Vagina (tissue), 2 donors: ENCODE measurements around the gene EIF3B.

ENCODE experiments used
- CTCF ChIP-seq, 3 experiments: fragments of 450-650 bp in 2 of 3; fragments of 200-600 bp in 1 of 3; sonication (generic) in 1 of 3; IDR thresholded peaks; one replicate each; pipeline ENCODE4 v1.5.1; 2017 to 2019; ENCODE audit warnings: antibody characterized with exemption in 3 of 3, mild to moderate bottlenecking in 2 of 3, moderate library complexity in 2 of 3
- POLR2A ChIP-seq, 2 donors: fragments of 450-650 bp; IDR thresholded peaks; one replicate each; pipeline ENCODE4 v1.6.1; 2017; ENCODE audit warnings: antibody characterized with exemption in 2 of 2, mild to moderate bottlenecking in 2 of 2, moderate library complexity in 2 of 2
- POLR2AphosphoS5 ChIP-seq, 2 donors: sonication (generic); formaldehyde crosslinking; IDR thresholded peaks; one replicate each; pipeline ENCODE4 v1.9.0; 2017; ENCODE audit warnings: antibody characterized with exemption in 2 of 2, mild to moderate bottlenecking in 2 of 2, low read depth in 1 of 2; ENCODE audit not compliant: insufficient read depth in 1 of 2

GRCh38 chr7:2321020-2321419 lies 33.6 kb upstream of the EIF3B start:
- TF ChIP-seq CTCF (IDR thresholded peaks at IDR 0.05) (no peak), POLR2A (IDR thresholded peaks at IDR 0.05) (no peak), POLR2AphosphoS5 (IDR thresholded peaks at IDR 0.05; ENCODE audit: insufficient read depth in 1 of 2, low read depth in 1 of 2) (no peak)
